Kidney (tissue), 14 donors: ENCODE measurements around the gene MAGI1. TPM values are rescaled to one million over a fixed set of nuclear protein-coding genes. Genes with fewer than 3 reads are reported as not detected.

ENCODE experiments used
- DNase-seq, 5 donors: peaks; one replicate each; pipeline ENCODE4 v3.0.0-alpha.2; 2013 to 2020
- FAIRE-seq: peaks from 2 replicates; lab custom pipeline; 2012; peaks lifted over from hg19 to GRCh38; lab: Jason Lieb, UNC
- H3K27ac ChIP-seq, 2 donors: one replicate each; pipeline ENCODE4 v1.7.0; 2013; ENCODE audit warnings: low read depth in 2 of 2, low read length in 2 of 2, inconsistent platforms in 1 of 2
- H3K27me3 ChIP-seq: one replicate; pipeline ENCODE4 v1.7.1; 2013; ENCODE audit warnings: low read length, inconsistent platforms; ENCODE audit not compliant: control insufficient read depth, insufficient read depth
- H3K36me3 ChIP-seq, 3 donors: one replicate each; pipeline versions ENCODE4 v1.7.0 to v1.7.1; 2013; ENCODE audit warnings: low read length in 3 of 3, control low read depth in 1 of 3, inconsistent platforms in 1 of 3; ENCODE audit not compliant: insufficient read depth in 3 of 3, control insufficient read depth in 2 of 3
- H3K4me1 ChIP-seq, 3 donors: one replicate each; pipeline versions ENCODE4 v1.7.0 to v1.7.1; 2013; ENCODE audit warnings: low read length in 3 of 3, inconsistent platforms in 1 of 3, low read depth in 1 of 3; ENCODE audit not compliant: control insufficient read depth in 2 of 3, insufficient read depth in 2 of 3
- H3K4me3 ChIP-seq, 3 donors: one replicate each; pipeline versions ENCODE4 v1.7.0 to v1.8.1; 2013; ENCODE audit warnings: low read length in 3 of 3, control low read depth in 1 of 3, inconsistent platforms in 1 of 3
- H3K9ac ChIP-seq, 3 donors: one replicate each; pipeline versions ENCODE4 v1.7.0 to v1.7.1; 2013; ENCODE audit warnings: low read length in 3 of 3, control low read depth in 1 of 3, inconsistent platforms in 1 of 3
- H3K9me3 ChIP-seq, 3 donors: one replicate each; pipeline versions ENCODE4 v1.7.0 to v1.7.1; 2013; ENCODE audit warnings: low read length in 3 of 3, control low read depth in 1 of 3, inconsistent platforms in 1 of 3; ENCODE audit not compliant: control insufficient read depth in 2 of 3, insufficient read depth in 1 of 3
- intact Hi-C: fragments of 100-400 bp; cut with DNase I; formaldehyde crosslinking; loops from one replicate; pipeline ENCODE4 v1.11.1; 2022
- polyA plus RNA-seq: library from polyadenylated mRNA; stranded (reverse); fragments of 350-450 nt; fragmentation: Illumina TruSeq; extraction: RNeasy Lipid Tissue Mini Kit (QIAGEN cat#74804); gene quantifications from one replicate; pipeline ENCODE4 v1.2.3, GENCODE V29; 2014; ENCODE audit warnings: low read depth, low replicate concordance; ENCODE audit not compliant: insufficient read depth
- total RNA-seq: library from RNA; stranded (reverse); fragmentation: NEBNext Ultra II Directional; extraction: Animal tissue kit (Norgen Biotek cat#: 25700); gene quantifications from one replicate; pipeline ENCODE4 v1.2.1, GENCODE V29; 2021
- TF ChIP-seq, protein P1 (sequence below): IDR thresholded peaks from 3 replicates; pipeline ENCODE4 v1.5.1; 2012; ENCODE audit warnings: mild to moderate bottlenecking, moderate library complexity, borderline replicate concordance; ENCODE audit not compliant: insufficient read depth; ENCODE audit errors: extremely low read depth
- donor health status: control.
- donor health status: control.
- donor health status: control.
- donor health status: control.
- donor health status: control.
- donor health status: DM: yes; HTN: yes; CAD: no.
- donor health status: Normal renal cell carcinoma (clear cell type).

MAGI1 gene
- total and polyA plus RNA-seq, 2 donors from 2014 or later = 8.2 to 42.8 TPM

GRCh38 chr3:65641777-65642176 is 396.9 kb downstream of the MAGI1 start:
- H3K4me3 ChIP-seq = no peak overlapping the region
- DNase-seq (no peak), FAIRE-seq (no peak)
- H3K36me3 ChIP-seq = no peaks in the 10 kb centered on the region
- no peaks in the 10 kb centered on the region for H3K27me3 ChIP-seq
- no peak overlapping the region for H3K9ac ChIP-seq
- TF ChIP-seq, protein P1, sequence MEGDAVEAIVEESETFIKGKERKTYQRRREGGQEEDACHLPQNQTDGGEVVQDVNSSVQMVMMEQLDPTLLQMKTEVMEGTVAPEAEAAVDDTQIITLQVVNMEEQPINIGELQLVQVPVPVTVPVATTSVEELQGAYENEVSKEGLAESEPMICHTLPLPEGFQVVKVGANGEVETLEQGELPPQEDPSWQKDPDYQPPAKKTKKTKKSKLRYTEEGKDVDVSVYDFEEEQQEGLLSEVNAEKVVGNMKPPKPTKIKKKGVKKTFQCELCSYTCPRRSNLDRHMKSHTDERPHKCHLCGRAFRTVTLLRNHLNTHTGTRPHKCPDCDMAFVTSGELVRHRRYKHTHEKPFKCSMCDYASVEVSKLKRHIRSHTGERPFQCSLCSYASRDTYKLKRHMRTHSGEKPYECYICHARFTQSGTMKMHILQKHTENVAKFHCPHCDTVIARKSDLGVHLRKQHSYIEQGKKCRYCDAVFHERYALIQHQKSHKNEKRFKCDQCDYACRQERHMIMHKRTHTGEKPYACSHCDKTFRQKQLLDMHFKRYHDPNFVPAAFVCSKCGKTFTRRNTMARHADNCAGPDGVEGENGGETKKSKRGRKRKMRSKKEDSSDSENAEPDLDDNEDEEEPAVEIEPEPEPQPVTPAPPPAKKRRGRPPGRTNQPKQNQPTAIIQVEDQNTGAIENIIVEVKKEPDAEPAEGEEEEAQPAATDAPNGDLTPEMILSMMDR = no peak
- H3K4me1 ChIP-seq = no peaks in the 10 kb centered on the region
- no peak overlapping the region for H3K27ac ChIP-seq
- intact Hi-C loops = no loop called here
- peaks cover 0 to under 1% (median 0%) of the 10 kb centered on the region in 3 donors for H3K9me3 ChIP-seq

DNA sequence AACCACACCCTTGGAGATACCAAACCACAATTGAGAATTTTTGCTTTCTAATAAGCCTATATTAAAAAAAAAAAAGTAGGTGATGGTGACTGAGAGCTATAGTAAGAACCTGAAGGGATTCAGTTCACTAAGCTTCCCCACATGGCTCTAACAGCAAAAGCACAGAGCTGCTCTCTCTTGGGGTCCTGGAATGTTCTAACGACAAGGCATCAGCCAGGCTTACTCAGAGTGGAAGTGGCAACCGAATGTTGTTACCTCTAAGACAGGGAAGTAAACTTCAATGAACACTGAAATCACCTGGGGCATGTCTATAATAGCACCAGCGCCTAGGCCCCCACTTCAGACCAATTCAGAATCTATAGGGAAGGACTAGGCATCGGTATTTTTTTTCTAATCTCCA is 397.7 kb downstream of the MAGI1 start:
- TF ChIP-seq, protein P1 = no peak
- no peak overlapping the region for H3K4me3 ChIP-seq
- no peak overlapping the region for H3K9ac ChIP-seq
- no peaks in the 10 kb centered on the region for H3K9me3 ChIP-seq
- no peaks in the 10 kb centered on the region for H3K27me3 ChIP-seq
- H3K27ac ChIP-seq = no peak overlapping the region
- H3K4me1 ChIP-seq = no peaks in the 10 kb centered on the region
- FAIRE-seq = no peak
- DNase-seq = no peak
- no peaks in the 10 kb centered on the region for H3K36me3 ChIP-seq
- intact Hi-C loops = no loop called here

DNA sequence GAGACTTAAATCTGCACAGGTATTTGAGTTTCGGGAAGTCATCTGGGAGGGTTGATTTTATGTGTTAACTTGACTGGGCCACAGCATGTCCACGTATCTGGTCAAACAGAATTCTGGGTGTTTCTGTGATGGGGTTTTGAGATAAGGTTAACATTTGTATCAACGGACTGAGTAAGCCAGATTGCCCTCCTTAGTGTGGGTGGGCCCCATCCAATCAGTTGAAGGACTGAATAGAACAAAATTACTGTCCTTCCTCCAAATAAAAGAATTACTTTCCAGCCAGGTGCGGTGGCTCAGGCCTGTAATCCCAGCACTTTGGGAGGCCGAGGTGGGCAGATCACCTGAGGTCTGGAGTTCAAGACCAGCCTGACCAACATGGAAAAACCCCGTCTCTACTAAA is 399.3 kb downstream of the MAGI1 start:
- FAIRE-seq = no peak

More for the DNA sequence above, 399.3 kb downstream of the MAGI1 start:
- intact Hi-C loops = no loop called here
- Histone ChIP-seq H3K4me1 (no peaks in the 10 kb centered on the region), H3K9me3 (no peaks in the 10 kb centered on the region), H3K27me3 (no peaks in the 10 kb centered on the region), H3K36me3 (no peaks in the 10 kb centered on the region), H3K9ac (no peak overlapping the region), H3K27ac (no peak overlapping the region), H3K4me3 (no peak overlapping the region)
- TF ChIP-seq, protein P1 = no peak
- DNase-seq = no peak
